GM21723 (cell line): ENCODE measurements around the gene MACROD1.

Source experiments
- ATAC-seq: cut with Tn5 transposase; IDR thresholded peaks from one replicate; pipeline ENCODE4 v1.9.1; 2021; ENCODE audit warnings: mild to moderate bottlenecking, moderate library complexity; ENCODE audit not compliant: unreplicated experiment

Gene MACROD1

GRCh38 chr11:64131683-64132190 lies 34.2 kb downstream of the MACROD1 start:
- ATAC-seq: no peak

- no peak for ATAC-seq
These were observed 35.3 kb downstream of the MACROD1 start for GRCh38 chr11:64130618-64131017.

GRCh38 chr11:64129403-64129802 lies 36.5 kb downstream of the MACROD1 start:
- ATAC-seq: no peak

GRCh38 chr11:64128255-64129006 lies 37.5 kb downstream of the MACROD1 start:
- ATAC-seq: no peak

GRCh38 chr11:64127267-64128072 lies 38.4 kb downstream of the MACROD1 start:
- ATAC-seq: no peak

GRCh38 chr11:64126796-64127195 lies 39.1 kb downstream of the MACROD1 start:
- no peak for ATAC-seq

GRCh38 chr11:64126371-64126770 lies 39.5 kb downstream of the MACROD1 start:
- ATAC-seq: no peak

- no peak for ATAC-seq
These were observed 40.2 kb downstream of the MACROD1 start for GRCh38 chr11:64125676-64126075.

GRCh38 chr11:64124147-64124546 lies 41.8 kb downstream of the MACROD1 start:
- ATAC-seq: no peak

GRCh38 chr11:64123679-64124078 lies 42.2 kb downstream of the MACROD1 start:
- ATAC-seq: no peak

GRCh38 chr11:64122411-64123410 lies 43.2 kb downstream of the MACROD1 start:
- no peak for ATAC-seq

GRCh38 chr11:64121663-64122410 lies 44.1 kb downstream of the MACROD1 start:
- ATAC-seq: no peak

- ATAC-seq: no peak
These were observed 44.9 kb downstream of the MACROD1 start for GRCh38 chr11:64120951-64121569.

GRCh38 chr11:64119700-64120099 lies 46.2 kb downstream of the MACROD1 start:
- ATAC-seq: no peak

- ATAC-seq: no peak
These were observed 46.8 kb downstream of the MACROD1 start for GRCh38 chr11:64118876-64119665.

- no peak for ATAC-seq
These were observed 48.0 kb downstream of the MACROD1 start for GRCh38 chr11:64117763-64118459.

- no peak for ATAC-seq
These were observed 50.1 kb downstream of the MACROD1 start for GRCh38 chr11:64115531-64116522.
